KMS-11 (cell line): ENCODE measurements around the gene PRKD1.

Source experiments
- H2AFZ ChIP-seq: fragments of 200-600 bp; sonication (generic); 2 replicates; pipeline ENCODE4 v1.6.1; 2016; ENCODE audit warnings: antibody characterized with exemption, mixed run types, low read depth
- H3K27ac ChIP-seq: fragments of 200-600 bp; sonication (generic); 2 replicates; pipeline ENCODE4 v1.6.1; 2016; ENCODE audit warnings: mild to moderate bottlenecking, mixed run types
- H3K27me3 ChIP-seq: fragments of 200-600 bp; sonication (generic); 2 replicates; pipeline ENCODE4 v1.6.1; 2017; ENCODE audit warnings: mild to moderate bottlenecking, low read depth, mixed run types, moderate library complexity; ENCODE audit not compliant: insufficient read depth
- H3K36me3 ChIP-seq: fragments of 200-600 bp; sonication (generic); 2 replicates; pipeline ENCODE4 v1.6.1; 2017; ENCODE audit warnings: mild to moderate bottlenecking, mixed run types; ENCODE audit not compliant: insufficient read depth
- H3K4me1 ChIP-seq: fragments of 200-600 bp; sonication (generic); 2 replicates; pipeline ENCODE4 v1.6.1; 2016; ENCODE audit warnings: mild to moderate bottlenecking, low read depth, mixed run types; ENCODE audit not compliant: poor library complexity, severe bottlenecking
- H3K4me2 ChIP-seq: fragments of 200-600 bp; sonication (generic); 2 replicates; pipeline ENCODE4 v1.7.0; 2016; ENCODE audit warnings: mild to moderate bottlenecking, mixed run types
- H3K4me3 ChIP-seq: fragments of 200-600 bp; sonication (generic); IDR thresholded peaks from 2 replicates; pipeline ENCODE4 v1.6.1; 2017; ENCODE audit warnings: low read depth, low read length, mixed read lengths; ENCODE audit not compliant: insufficient read depth
- H3K79me2 ChIP-seq: fragments of 200-600 bp; sonication (generic); 2 replicates; pipeline ENCODE4 v1.6.1; 2016; ENCODE audit warnings: low read depth, mixed run types; ENCODE audit not compliant: insufficient read depth
- H3K9ac ChIP-seq: fragments of 200-600 bp; sonication (generic); 2 replicates; pipeline ENCODE4 v1.6.1; 2016; ENCODE audit warnings: mild to moderate bottlenecking, mixed run types
- H4K20me1 ChIP-seq: fragments of 200-600 bp; sonication (generic); 2 replicates; pipeline ENCODE4 v1.6.1; 2016; ENCODE audit warnings: mild to moderate bottlenecking, mixed run types; ENCODE audit not compliant: insufficient read depth
- TF ChIP-seq, protein P1 (sequence below): fragments of 200-600 bp; sonication (generic); conservative IDR thresholded peaks from 2 replicates; pipeline ENCODE4 v1.6.1; 2017; ENCODE audit warnings: low read depth, mild to moderate bottlenecking, antibody characterized with exemption, low read length, moderate library complexity, mixed read lengths

The PRKD1 gene

DNA sequence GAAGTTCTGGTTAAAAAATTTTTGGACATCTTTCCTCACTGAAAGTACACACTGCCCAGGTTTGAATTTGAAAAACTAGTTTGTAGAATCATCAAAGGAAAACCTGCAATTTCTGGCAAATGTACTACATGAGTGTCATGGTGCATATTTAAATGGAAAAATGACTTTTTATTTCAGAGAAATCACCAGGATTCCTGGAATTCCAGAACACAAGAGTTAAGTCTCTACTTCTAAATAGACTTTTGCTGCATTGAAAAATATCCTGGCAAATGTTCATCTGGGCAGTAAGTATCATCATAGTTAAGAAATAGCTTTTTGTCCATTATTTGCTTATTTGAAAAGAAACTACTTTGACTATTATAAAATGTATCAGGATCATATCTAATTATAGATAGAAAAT, 275.1 kb downstream of the PRKD1 start:
- no peak overlapping the region for H2AFZ ChIP-seq
- TF ChIP-seq, protein P1, sequence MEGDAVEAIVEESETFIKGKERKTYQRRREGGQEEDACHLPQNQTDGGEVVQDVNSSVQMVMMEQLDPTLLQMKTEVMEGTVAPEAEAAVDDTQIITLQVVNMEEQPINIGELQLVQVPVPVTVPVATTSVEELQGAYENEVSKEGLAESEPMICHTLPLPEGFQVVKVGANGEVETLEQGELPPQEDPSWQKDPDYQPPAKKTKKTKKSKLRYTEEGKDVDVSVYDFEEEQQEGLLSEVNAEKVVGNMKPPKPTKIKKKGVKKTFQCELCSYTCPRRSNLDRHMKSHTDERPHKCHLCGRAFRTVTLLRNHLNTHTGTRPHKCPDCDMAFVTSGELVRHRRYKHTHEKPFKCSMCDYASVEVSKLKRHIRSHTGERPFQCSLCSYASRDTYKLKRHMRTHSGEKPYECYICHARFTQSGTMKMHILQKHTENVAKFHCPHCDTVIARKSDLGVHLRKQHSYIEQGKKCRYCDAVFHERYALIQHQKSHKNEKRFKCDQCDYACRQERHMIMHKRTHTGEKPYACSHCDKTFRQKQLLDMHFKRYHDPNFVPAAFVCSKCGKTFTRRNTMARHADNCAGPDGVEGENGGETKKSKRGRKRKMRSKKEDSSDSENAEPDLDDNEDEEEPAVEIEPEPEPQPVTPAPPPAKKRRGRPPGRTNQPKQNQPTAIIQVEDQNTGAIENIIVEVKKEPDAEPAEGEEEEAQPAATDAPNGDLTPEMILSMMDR = no peak

DNA sequence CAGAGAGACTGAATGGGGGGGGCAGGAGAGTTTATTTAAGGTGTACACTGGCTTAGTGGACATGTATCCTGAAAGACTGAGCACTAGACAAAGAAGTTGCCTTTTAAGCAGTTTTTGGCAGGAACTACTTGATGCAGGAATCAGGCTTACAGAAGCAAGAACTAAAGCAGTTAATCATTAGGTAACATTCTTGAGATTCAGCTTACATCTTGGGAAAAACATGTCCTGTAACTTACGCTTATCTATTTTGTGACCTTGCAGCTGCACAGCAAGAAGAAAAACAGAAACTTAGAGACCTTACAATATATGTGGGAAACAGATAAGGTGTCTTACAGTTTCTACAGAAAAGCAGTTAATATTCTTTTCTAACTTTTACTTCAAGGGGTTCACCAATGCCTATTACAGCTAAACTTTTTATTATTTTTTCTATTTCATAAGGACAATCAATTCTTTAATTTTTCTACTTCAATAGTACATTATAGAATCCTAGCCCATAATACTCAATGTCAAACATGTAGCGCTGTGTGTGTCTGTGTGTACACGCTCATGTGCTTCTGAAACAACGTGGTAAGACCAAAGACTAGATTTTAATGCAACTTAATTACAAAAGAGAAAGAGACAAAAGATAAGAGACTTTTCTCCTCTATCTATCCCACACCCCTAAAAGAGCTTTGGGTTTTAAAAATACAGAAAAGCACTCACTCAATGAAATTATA, 276.9 kb downstream of the PRKD1 start:
- Histone ChIP-seq H3K27ac (no peak overlapping the region), H3K4me1 (no peaks in the 10 kb centered on the region), H3K9ac (no peak overlapping the region), H2AFZ (no peak overlapping the region), H4K20me1 (no peaks in the 10 kb centered on the region), H3K27me3 (no peaks in the 10 kb centered on the region), H3K4me2 (no peak overlapping the region), H3K36me3 (no peaks in the 10 kb centered on the region), H3K4me3 (no peak overlapping the region), H3K79me2 (no peaks in the 10 kb centered on the region)
- TF ChIP-seq, protein P1 = no peak

More for the DNA sequence above, 275.1 kb downstream of the PRKD1 start:
- Histone ChIP-seq H3K79me2 (no peaks in the 10 kb centered on the region), H3K27me3 (no peaks in the 10 kb centered on the region), H4K20me1 (no peaks in the 10 kb centered on the region), H3K4me2 (no peak overlapping the region), H3K36me3 (no peaks in the 10 kb centered on the region), H3K4me1 (no peaks in the 10 kb centered on the region), H3K9ac (no peak overlapping the region), H3K4me3 (no peak overlapping the region), H3K27ac (no peak overlapping the region)

DNA sequence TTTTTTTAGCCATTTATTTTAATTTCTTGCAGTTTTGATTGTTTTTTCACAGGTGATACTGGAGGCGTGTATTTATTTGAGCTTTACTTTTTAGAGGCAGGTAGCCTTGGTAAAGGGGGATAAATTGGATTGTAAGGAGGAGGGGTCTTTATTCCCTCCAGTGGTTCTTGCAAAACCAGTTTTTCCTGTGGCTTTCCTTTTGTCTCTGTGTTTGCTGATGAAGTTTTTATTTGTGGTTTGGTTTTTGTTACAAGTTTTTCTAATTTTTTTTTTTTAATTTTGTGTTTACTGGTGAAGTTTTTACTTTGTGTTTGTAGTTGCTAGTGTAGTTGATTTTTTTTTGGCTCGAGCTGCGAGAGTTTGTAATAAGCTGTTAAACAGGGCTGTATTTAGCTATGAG, 278.5 kb downstream of the PRKD1 start:
- Histone ChIP-seq H3K27me3 (no peaks in the 10 kb centered on the region), H3K36me3 (no peaks in the 10 kb centered on the region), H3K9ac (no peak overlapping the region), H3K27ac (no peak overlapping the region), H3K4me2 (no peak overlapping the region), H3K4me1 (no peaks in the 10 kb centered on the region), H3K79me2 (no peaks in the 10 kb centered on the region), H2AFZ (no peak overlapping the region), H3K4me3 (no peak overlapping the region), H4K20me1 (no peaks in the 10 kb centered on the region)
- TF ChIP-seq, protein P1 = no peak

- no peak overlapping the region for H3K4me2 ChIP-seq
- no peaks in the 10 kb centered on the region for H3K4me1 ChIP-seq
- H3K79me2 ChIP-seq = no peaks in the 10 kb centered on the region
- H3K36me3 ChIP-seq = no peaks in the 10 kb centered on the region
- no peak overlapping the region for H3K9ac ChIP-seq
- no peak overlapping the region for H3K4me3 ChIP-seq
- no peaks in the 10 kb centered on the region for H3K27me3 ChIP-seq
- TF ChIP-seq, protein P1 = no peak
- H3K27ac ChIP-seq = no peak overlapping the region
- H2AFZ ChIP-seq = no peak overlapping the region
- no peaks in the 10 kb centered on the region for H4K20me1 ChIP-seq
Measured at GRCh38 chr14:29648045-29648444, 279.6 kb downstream of the PRKD1 start.
